ENCODE measurements around the gene CTNNA2.

Gene CTNNA2

GRCh38 chr2:79857888-79858287, 345.0 kb downstream of the CTNNA2 start:
- no peak for DNase-seq (ENCODE audit: low spot score)

- DNase-seq (ENCODE audit: low spot score), result peak; percentile 61
Observed at GRCh38 chr2:79860228-79861058, 347.6 kb downstream of the CTNNA2 start.

DNA sequence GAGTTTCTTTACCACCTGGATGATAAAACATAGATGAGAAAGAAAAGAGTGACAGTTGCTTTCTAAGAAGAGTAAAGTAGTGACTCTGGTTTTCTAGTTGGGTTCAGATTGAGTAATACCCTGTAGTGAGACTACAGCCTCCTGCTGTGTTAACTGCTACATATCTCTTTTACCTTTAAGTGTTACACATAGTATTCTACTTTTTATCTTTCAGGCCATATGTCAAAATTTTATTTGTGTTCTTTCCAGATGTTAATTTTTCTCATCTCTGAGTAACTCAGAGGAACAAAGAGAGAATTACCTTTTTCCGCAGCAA, 348.2 kb downstream of the CTNNA2 start:
- no peak for DNase-seq (ENCODE audit: low spot score)

DNA sequence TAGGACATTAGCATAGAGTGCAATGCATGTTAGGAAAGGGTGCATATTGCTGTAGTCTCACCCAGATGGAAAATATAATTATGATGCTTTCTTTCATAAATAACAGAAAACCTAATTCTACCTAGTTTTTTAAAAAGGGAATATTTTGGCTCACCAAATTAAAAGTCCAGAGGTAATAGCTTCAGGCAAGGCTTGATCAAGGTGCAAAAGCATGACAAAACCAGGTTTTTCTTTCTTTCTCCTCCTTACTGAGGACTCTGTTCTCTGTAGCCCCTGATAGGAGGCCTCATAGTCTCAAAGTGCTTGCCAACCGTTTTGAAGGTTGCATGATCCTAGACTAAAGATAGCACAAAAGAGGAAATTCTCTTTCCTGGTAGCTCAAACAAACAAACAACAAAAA, 349.9 kb downstream of the CTNNA2 start:
- DNase-seq (ENCODE audit: low spot score), result no peak

DNA sequence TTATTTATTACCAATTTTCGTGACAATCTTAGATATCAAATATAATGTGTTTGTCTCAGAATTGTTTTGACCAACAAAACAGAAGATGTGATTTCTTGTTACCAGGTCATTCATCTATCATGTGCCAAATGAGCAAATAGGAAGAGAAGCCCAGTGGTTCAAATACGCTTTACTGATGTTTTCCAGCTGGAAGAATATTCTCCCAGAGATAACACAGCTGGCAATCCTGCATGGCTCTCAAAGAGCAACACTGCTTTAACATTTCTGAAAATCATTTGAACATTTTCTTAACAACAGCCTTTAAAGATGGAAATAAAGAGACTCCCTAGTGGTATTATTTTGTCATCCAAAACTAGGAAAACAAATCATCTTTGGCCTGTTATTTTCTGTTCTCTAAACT, 359.8 kb downstream of the CTNNA2 start:
- no peak for DNase-seq (ENCODE audit: low spot score)

GRCh38 chr2:79874015-79874414, 361.2 kb downstream of the CTNNA2 start:
- no peak for DNase-seq (ENCODE audit: low spot score)

- peak; percentile 38 for DNase-seq (ENCODE audit: low spot score)
Observed at GRCh38 chr2:79876430-79876829, 363.6 kb downstream of the CTNNA2 start.

- no peak for DNase-seq (ENCODE audit: low spot score)
Observed at GRCh38 chr2:79882548-79882947, 369.7 kb downstream of the CTNNA2 start.

DNA sequence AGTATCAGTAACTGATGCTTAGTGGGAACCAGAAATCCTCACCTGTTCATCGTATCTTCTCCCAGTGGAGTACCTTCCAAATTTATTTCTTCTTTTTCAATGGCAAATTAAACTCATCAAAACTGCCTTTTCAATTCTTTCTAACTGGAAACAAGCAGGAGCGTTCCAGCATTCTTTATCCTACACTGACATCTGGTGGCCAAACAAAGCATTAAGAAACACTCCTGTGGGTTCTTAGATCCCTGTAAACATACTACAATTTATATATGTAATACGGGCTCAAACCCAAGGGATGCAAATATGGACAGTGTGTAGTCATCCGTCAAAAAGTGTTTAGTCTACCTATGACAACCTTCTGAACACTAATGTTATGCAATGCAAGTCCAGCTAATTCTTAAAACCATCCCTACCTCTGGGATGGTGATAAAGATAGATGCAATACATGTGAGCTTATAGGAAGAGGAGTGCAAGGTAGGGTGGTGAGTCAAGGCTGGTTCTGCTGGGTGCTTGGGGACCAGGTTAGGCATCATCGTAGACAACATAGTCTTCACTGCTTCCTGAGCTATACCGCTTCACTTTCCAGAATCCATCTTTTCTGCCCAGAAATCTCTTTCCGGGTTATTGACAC, 375.0 kb downstream of the CTNNA2 start:
- DNase-seq (ENCODE audit: low spot score), result peak; percentile 45

- DNase-seq (ENCODE audit: low spot score), result no peak
Observed at GRCh38 chr2:79892123-79892522, 379.3 kb downstream of the CTNNA2 start.

- no peak for DNase-seq (ENCODE audit: low spot score)
Observed at GRCh38 chr2:79899196-79899595, 386.3 kb downstream of the CTNNA2 start.

GRCh38 chr2:79901161-79901560, 388.3 kb downstream of the CTNNA2 start:
- DNase-seq (ENCODE audit: low spot score), result no peak

DNA sequence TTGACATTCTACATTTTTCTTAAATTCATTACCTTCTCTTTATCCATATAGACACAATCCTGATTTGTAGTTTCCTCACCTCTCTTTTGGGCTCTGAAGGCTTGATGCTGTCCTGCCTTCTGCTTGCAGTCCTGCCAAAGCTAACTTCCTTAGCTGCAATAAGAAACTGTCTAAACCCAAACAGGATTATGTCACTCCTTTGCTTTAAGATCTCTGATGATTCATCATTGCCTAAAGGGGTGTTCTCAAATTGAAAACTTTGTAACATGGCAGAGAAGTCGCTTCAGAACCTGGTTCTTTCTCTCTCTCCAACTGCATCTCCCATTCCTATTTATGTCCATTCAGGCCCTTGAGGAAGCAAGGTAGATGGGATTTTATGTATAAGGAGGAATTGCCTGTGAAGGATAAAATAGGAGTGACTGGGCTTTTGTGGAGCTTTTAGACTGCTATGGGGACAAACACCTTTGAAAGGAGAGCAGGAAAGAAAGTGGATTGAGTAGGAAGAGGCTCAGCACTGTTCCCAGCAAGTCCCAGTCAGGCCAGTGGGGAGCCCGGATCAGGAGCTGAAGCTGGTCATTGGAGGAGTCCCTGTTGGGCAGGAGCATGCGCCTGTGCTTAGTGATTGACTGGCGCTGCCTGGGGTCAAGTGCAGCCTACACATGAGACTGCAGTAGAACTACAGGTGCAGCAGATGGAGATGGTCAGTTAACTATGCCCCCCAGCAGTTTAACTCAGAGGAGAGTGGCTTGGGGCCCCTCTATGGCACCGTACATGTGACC, 390.6 kb downstream of the CTNNA2 start:
- peak; percentile 10 for DNase-seq (ENCODE audit: low spot score)

GRCh38 chr2:79906139-79906890, 393.5 kb downstream of the CTNNA2 start:
- no peak for DNase-seq (ENCODE audit: low spot score)

GRCh38 chr2:79909521-79909920, 396.7 kb downstream of the CTNNA2 start:
- no peak for DNase-seq (ENCODE audit: low spot score)

DNA sequence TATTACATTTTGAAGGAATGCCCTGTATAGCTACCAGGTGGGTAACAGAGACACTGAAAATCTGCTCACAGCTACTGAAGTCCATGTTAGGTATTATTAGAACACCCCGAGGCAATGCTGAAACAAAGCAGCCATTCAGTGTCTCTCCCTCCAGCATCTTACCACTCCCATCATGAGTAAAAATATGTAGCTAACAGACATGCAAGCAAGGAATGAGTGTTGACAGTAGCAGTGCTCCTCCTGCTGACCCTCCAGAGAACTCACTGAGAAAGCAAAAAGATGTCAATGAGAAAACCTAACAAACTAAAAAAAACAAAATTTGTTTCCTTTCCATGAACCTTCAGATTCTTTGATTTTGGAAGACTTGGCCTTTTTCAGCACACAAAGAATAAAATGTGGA, 397.8 kb downstream of the CTNNA2 start:
- DNase-seq (ENCODE audit: low spot score), result peak; percentile 70

DNA sequence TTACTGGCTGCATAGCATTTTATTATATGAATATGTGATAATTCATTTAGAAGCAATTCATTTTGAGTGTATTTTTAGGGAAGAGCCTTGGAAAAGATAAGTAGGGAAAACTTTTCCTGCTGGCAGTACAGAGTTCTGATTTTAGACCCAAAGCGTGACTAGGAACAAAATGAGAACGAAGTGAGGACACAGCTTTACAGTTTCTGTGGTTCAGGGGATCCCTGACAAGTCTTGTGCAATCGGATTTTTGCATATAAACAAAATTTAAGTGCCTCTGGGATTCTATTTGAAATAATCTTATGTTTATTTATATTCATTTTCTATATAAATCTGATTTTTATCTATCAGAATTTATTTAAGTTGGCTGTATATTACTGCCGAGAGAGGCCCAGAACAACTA, 402.6 kb downstream of the CTNNA2 start:
- no peak for DNase-seq (ENCODE audit: low spot score)

DNA sequence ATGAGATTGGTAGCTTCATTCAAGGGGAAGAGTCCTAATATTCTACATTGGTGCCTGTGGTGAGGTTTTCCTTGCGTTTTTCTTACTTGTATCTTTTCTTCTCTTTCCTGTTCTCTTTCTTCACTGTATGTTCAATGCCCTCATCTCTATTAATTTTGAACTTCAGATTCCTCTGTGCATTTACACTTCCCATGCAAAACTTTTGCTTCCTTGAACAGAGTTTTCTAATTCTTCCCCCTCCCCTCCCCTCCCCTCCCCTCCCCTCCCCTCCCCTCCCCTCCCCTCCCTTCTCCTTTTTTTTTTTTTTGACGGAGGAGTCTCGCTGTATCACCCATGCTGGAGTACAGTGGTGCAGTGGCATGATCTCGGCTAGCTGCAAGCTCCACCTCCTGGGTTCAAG, 403.4 kb downstream of the CTNNA2 start:
- DNase-seq (ENCODE audit: low spot score), result no peak

GRCh38 chr2:79920512-79921076, 407.7 kb downstream of the CTNNA2 start:
- DNase-seq (ENCODE audit: low spot score), result no peak

DNA sequence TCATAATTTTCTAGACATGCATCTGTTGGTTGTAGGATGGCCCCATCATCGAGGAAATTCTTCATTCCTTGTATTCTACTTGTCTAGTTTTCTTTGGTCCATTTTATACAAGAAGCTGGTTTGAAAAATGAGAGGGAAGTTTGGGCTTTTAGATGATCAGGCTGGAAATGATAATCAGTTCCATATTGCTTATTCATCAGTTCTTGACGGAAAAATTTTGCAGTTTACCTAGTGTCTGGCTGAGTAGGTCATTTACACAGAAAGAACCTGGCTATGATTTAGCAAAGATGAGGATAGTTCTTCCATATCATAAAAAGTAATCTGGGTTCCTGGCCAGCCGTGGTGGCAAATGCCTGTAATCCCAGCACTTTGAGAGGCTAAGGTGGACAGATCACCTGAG, 416.8 kb downstream of the CTNNA2 start:
- DNase-seq (ENCODE audit: low spot score), result no peak

DNA sequence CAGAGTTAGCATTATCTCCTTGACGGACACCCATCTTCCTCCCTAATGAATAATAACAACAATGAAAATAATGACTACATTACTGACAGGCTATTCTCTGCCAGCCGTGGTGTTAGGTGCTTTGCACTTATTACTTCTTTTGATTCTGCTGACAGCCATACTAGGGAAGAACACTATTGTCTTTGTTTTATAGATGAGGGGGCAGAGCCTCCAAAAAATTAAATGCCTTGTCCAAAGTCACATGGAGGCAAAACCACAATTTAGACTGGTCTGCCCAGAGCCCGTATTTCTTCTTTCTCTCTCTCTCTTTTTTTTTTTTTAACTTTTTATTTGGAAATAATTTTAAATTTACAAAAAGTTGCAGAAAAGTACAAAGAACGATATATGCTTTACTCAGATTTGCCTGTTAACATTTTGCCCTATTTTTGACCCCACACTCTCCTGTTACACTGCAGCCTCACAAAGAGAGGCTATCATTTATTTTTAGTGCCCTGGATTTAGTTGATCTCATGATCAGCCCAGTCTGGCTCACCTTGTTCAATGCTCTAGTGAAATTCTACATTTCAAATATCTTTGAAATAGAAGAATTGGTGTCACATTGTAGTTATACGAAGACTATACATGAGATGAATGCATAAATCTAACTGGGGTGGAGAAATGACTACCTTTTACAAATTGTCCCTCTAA, 422.3 kb downstream of the CTNNA2 start:
- DNase-seq (ENCODE audit: low spot score), result peak; percentile 24
